ENCODE results near the gene MAD1L1. TPM values are rescaled to one million over a fixed set of nuclear protein-coding genes. Genes with fewer than 3 reads are reported as not detected.

The MAD1L1 gene
- total RNA-seq, 1 experiment from 2014 or later = 38.5 TPM

- no peaks in the 10 kb centered on the region for H3K79me2 ChIP-seq (ENCODE audit: insufficient read depth, low read length)
- H3K4me1 ChIP-seq (ENCODE audit: control insufficient read depth in 1 of 2, insufficient read depth in 2 of 2, low read length in 2 of 2) = no peaks in the 10 kb centered on the region
- ChIA-PET RAD21 (ENCODE audit: low non-redundant PET in 1 of 2, low total read pairs in 2 of 2, uncharacterized antibody in 2 of 2, unreplicated experiment in 2 of 2) (no interaction called here), CTCF (no interaction called here), POLR2A (no interaction called here)
- no peaks in the 10 kb centered on the region for H3K9me3 ChIP-seq (ENCODE audit: control insufficient read depth in 1 of 2, insufficient read depth in 1 of 2, low read depth in 1 of 2, low read length in 2 of 2)
- H3K4me3 ChIP-seq (replicated peaks in 1 of 2; ENCODE audit: low read depth in 1 of 2, low read length in 2 of 2) = no peak overlapping the region
- no peak for TF ChIP-seq POLR2A (IDR thresholded peaks at IDR 0.05; ENCODE audit: borderline replicate concordance, extremely low read depth, insufficient read depth, insufficient read length)
- no peak for TF ChIP-seq POLR2AphosphoS5 (IDR thresholded peaks at IDR 0.05; ENCODE audit: low read depth, low read length)
- no peak for TF ChIP-seq CBX3 (IDR thresholded peaks at IDR 0.05; ENCODE audit: low read depth)
- no peak for TF ChIP-seq ZNF274 (IDR thresholded peaks at IDR 0.05; ENCODE audit: low read depth, low read length)
- no peak for TF ChIP-seq YY1 (IDR thresholded peaks at IDR 0.05; ENCODE audit: extremely low read depth, insufficient replicate concordance, low read depth, low read length)
- TF ChIP-seq REST (IDR thresholded peaks at IDR 0.05; ENCODE audit: low read depth) = no peak
- no peak for TF ChIP-seq EZH2 (IDR thresholded peaks at IDR 0.05)
- no peak for TF ChIP-seq JUND (IDR thresholded peaks at IDR 0.05)
- no peak for TF ChIP-seq ELF1 (IDR thresholded peaks at IDR 0.05; ENCODE audit: borderline replicate concordance, low read depth)
- no peak for TF ChIP-seq ZBTB33 (IDR thresholded peaks at IDR 0.05; ENCODE audit: extremely low read depth, insufficient replicate concordance, low read length)
- no peak for TF ChIP-seq CEBPB (IDR thresholded peaks at IDR 0.05; ENCODE audit: low read depth)
- TF ChIP-seq EZH2phosphoT487 (IDR thresholded peaks at IDR 0.05; ENCODE audit: borderline replicate concordance) = no peak
- TF ChIP-seq EGR1 (IDR thresholded peaks at IDR 0.05; ENCODE audit: low read depth) = no peak
- no peak for TF ChIP-seq MAX (IDR thresholded peaks at IDR 0.05)
- H3K27me3 ChIP-seq (ENCODE audit: insufficient read depth, low read length) = no peaks in the 10 kb centered on the region
- ATAC-seq (no peak), DNase-seq (ENCODE audit: low read depth, low spot score) (no peak)
- BruUV-seq (replicated peaks) = no TSS peak
- H4K20me1 ChIP-seq (ENCODE audit: insufficient read depth) = no peaks in the 10 kb centered on the region
- intact Hi-C loops (cut with micrococcal nuclease) = no loop called here
- H3K9me2 ChIP-seq (ENCODE audit: insufficient read depth) = no peaks in the 10 kb centered on the region
- no peak overlapping the region for H3K4me2 ChIP-seq (ENCODE audit: low read length)
- no peak overlapping the region for H2AFZ ChIP-seq (ENCODE audit: low read depth, low read length, poor library complexity, severe bottlenecking)
- no peak overlapping the region for H3K27ac ChIP-seq (ENCODE audit: low read depth, low read length)
- H3K9ac ChIP-seq (ENCODE audit: low read length) = no peak overlapping the region
- H3K36me3 ChIP-seq (ENCODE audit: control insufficient read depth in 1 of 2, insufficient read depth in 2 of 2, low read length in 2 of 2) = no peaks in the 10 kb centered on the region; a peak in 1 of 4 replicates
Measured at GRCh38 chr7:2124604-2125345, 108.0 kb downstream of the MAD1L1 start.
